HG02642 (cell line): Measurements from ENCODE around the gene TRIM8.

Source experiments
- ATAC-seq: cut with Tn5 transposase; IDR thresholded peaks from one replicate; pipeline ENCODE4 v1.9.1; 2021; ENCODE audit warnings: mild to moderate bottlenecking; ENCODE audit not compliant: unreplicated experiment, poor library complexity

TRIM8 gene

GRCh38 chr10:102648269-102648888 is 4.1 kb downstream of the TRIM8 start:
- ATAC-seq: no peak

- no peak for ATAC-seq
Observed at GRCh38 chr10:102648889-102649796, 4.9 kb downstream of the TRIM8 start.

GRCh38 chr10:102649797-102650654 is 5.7 kb downstream of the TRIM8 start:
- ATAC-seq: no peak

GRCh38 chr10:102650655-102651454 is 6.6 kb downstream of the TRIM8 start:
- ATAC-seq: no peak

- no peak for ATAC-seq
Observed at GRCh38 chr10:102651455-102652169, 7.3 kb downstream of the TRIM8 start.

- peak; percentile 37 for ATAC-seq
Observed at GRCh38 chr10:102652170-102652916, 8.1 kb downstream of the TRIM8 start.

- no peak for ATAC-seq
Observed at GRCh38 chr10:102653060-102653459, 8.8 kb downstream of the TRIM8 start.

GRCh38 chr10:102654566-102654965 is 10.3 kb downstream of the TRIM8 start:
- no peak for ATAC-seq

GRCh38 chr10:102654969-102655368 is 10.7 kb downstream of the TRIM8 start:
- ATAC-seq: no peak

- no peak for ATAC-seq
Observed at GRCh38 chr10:102656026-102656425, 11.7 kb downstream of the TRIM8 start.

GRCh38 chr10:102656791-102657371 is 12.6 kb downstream of the TRIM8 start:
- no peak for ATAC-seq

- no peak for ATAC-seq
Observed at GRCh38 chr10:102657451-102657850, 13.2 kb downstream of the TRIM8 start.

GRCh38 chr10:102657984-102658724 is 13.9 kb downstream of the TRIM8 start:
- no peak for ATAC-seq

GRCh38 chr10:102658802-102659201 is 14.5 kb downstream of the TRIM8 start:
- no peak for ATAC-seq

GRCh38 chr10:102660888-102661657 is 16.8 kb downstream of the TRIM8 start:
- ATAC-seq: peak; percentile 80

GRCh38 chr10:102661658-102662028 is 17.4 kb downstream of the TRIM8 start:
- peak; percentile 28 for ATAC-seq
